ENCODE measurements around the gene FBLN2. TPM values are rescaled to one million over a fixed set of nuclear protein-coding genes. Genes with fewer than 3 reads are reported as not detected.

The FBLN2 gene
- total RNA-seq, 1 donor from 2014 or later, result 413 TPM

DNA sequence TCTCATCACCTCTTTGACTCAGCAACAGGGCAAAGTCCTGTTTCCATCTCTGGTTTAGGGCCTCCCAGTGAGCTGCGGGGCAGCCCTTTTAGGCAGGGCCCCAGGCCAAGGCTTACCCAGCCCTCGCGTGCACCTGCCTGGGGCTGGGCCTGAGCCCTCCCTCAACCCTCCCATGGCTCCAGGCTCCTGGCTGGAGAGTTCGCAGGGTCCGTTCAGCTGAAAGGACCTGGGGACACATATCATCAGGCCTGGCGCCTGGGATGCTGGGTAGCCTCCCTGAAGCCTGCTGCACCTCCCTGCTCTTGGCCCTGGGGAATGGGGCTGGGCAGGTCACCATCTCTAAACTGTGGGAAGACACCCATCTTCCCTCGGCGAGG is 39.1 kb upstream of the FBLN2 start:
- Mint-ChIP-seq H3K4me1 (ENCODE audit: low read depth) (peaks cover 37% of the 10 kb centered on the region), H3K9me3 (ENCODE audit: low read depth) (no peaks in the 10 kb centered on the region)

DNA sequence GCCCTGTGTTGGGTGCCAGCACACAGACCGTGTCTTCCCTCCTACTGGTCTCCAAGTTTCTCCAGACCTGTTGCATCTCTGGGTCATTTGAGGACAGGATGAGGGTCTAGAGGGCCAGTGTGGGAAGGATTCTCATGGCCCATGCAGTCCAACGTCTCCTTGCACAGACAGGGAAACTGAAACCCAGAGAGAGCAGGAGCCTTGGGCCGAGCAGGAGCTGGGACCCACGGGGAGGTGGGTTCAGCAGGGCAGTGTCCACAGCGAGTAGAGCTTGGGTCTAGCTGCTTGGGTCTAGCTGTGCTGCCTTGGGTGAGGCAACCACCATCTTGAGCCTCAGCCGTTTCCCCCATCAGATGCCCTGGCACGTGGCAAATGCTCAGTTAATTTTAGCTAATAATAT is 36.5 kb upstream of the FBLN2 start:
- H3K27me3 Mint-ChIP-seq (ENCODE audit: low read depth), result no peaks in the 10 kb centered on the region
- DNase-seq (ENCODE audit: low spot score), result peak; percentile 55
- peaks cover 47% of the 10 kb centered on the region for H3K4me1 Mint-ChIP-seq (ENCODE audit: low read depth)
- no peaks in the 10 kb centered on the region for H3K36me3 Mint-ChIP-seq (ENCODE audit: low read depth)
- H3K9me3 Mint-ChIP-seq (ENCODE audit: low read depth), result no peaks in the 10 kb centered on the region
- no peak overlapping the region for H3K4me3 Mint-ChIP-seq (ENCODE audit: unreplicated experiment)
- TF ChIP-seq, protein P1, sequence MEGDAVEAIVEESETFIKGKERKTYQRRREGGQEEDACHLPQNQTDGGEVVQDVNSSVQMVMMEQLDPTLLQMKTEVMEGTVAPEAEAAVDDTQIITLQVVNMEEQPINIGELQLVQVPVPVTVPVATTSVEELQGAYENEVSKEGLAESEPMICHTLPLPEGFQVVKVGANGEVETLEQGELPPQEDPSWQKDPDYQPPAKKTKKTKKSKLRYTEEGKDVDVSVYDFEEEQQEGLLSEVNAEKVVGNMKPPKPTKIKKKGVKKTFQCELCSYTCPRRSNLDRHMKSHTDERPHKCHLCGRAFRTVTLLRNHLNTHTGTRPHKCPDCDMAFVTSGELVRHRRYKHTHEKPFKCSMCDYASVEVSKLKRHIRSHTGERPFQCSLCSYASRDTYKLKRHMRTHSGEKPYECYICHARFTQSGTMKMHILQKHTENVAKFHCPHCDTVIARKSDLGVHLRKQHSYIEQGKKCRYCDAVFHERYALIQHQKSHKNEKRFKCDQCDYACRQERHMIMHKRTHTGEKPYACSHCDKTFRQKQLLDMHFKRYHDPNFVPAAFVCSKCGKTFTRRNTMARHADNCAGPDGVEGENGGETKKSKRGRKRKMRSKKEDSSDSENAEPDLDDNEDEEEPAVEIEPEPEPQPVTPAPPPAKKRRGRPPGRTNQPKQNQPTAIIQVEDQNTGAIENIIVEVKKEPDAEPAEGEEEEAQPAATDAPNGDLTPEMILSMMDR (IDR thresholded peaks at IDR 0.05), result no peak
- H3K27ac Mint-ChIP-seq (ENCODE audit: unreplicated experiment), result no peak overlapping the region

More for the DNA sequence above, 39.1 kb upstream of the FBLN2 start:
- no peaks in the 10 kb centered on the region for H3K36me3 Mint-ChIP-seq (ENCODE audit: low read depth)
- TF ChIP-seq, protein P1 (IDR thresholded peaks at IDR 0.05), result no peak
- DNase-seq (ENCODE audit: low spot score), result peak; percentile 72
- H3K27ac Mint-ChIP-seq (ENCODE audit: unreplicated experiment), result no peak overlapping the region
- H3K4me3 Mint-ChIP-seq (ENCODE audit: unreplicated experiment), result no peak overlapping the region
- no peaks in the 10 kb centered on the region for H3K27me3 Mint-ChIP-seq (ENCODE audit: low read depth)

DNA sequence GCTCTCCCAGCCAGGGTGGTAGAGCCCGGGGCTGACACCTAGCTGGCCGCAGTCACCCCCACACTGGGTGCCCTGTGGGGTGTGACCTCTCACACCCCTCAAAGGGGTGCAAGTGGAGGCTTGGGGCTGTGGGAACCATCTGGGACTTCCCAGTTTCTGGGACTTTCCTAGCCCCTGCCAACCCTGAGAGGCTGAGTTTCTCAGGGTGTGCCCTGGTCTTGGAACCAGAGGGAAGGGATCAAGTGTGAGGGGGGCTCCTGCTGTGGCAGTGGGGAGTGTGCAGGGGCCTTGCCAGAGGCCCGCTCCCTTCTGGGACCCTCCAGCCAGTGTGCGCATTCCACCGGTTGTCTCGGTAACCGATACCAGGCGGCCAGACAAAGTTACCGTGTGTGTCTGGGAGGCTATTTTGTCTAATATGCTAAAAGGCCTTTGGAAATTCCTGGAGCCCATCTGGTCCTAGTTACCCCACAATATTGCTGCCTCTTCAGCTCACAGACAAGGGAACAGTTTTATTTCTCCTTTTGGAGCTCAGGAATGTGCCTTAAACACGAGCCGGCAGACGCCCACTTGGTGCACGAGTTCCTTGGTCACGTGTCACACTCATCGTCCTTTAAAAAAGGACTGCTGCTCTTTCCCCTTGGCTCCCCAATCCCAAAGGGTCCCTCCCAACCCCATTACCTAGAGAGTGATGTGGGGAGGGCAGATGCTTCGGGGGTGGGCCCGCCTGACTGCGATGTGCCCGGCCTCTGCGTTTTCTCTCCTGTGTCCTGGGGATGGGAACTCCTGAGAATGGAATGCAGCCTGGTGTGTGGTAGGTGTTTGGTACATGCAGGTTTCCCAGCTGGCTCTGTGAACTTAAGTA is 35.6 kb upstream of the FBLN2 start:
- TF ChIP-seq, protein P1 (IDR thresholded peaks at IDR 0.05), result no peak
- Mint-ChIP-seq H3K36me3 (ENCODE audit: low read depth) (no peaks in the 10 kb centered on the region), H3K27me3 (ENCODE audit: low read depth) (no peaks in the 10 kb centered on the region), H3K27ac (ENCODE audit: unreplicated experiment) (peak overlapping the region; percentile 81), H3K4me3 (ENCODE audit: unreplicated experiment) (no peak overlapping the region), H3K4me1 (ENCODE audit: low read depth) (peaks cover 46% of the 10 kb centered on the region), H3K9me3 (ENCODE audit: low read depth) (no peaks in the 10 kb centered on the region)
- DNase-seq (ENCODE audit: low spot score), result peak; percentile 67

DNA sequence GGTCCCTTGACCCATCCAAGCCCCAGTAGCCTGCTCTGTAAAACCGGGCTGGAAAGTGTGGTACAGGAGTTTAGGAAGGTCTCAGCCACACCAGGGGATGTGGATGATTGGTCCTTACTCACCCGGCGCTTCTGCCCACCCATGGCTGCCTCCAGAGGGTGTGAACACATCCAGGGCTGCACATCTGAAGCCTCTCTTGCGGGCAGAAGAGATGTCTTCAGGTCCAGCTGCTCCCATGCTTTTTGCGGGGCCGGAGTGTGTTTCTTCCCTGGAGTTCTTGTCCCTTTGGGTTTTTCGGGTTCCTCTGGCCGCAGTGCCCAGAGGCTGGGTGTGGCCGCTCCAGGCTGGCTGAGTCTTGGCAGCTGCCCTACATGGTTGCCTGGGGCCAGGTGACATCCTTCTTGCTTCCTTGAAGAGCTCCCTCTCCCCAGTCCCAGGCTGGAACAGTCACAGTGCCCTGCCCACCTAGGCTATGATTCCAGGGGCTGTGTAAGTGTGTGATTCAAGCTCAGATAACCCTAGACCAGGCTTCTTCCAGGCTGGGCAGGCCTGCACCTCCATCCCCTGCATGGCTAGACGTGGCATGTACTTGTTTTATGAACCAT is 34.9 kb upstream of the FBLN2 start:
- H3K27ac Mint-ChIP-seq (ENCODE audit: unreplicated experiment), result peak overlapping the region; percentile 81
- DNase-seq (ENCODE audit: low spot score), result no peak
- no peaks in the 10 kb centered on the region for H3K36me3 Mint-ChIP-seq (ENCODE audit: low read depth)
- H3K4me1 Mint-ChIP-seq (ENCODE audit: low read depth), result peaks cover 52% of the 10 kb centered on the region
- TF ChIP-seq, protein P1 (IDR thresholded peaks at IDR 0.05), result no peak
- no peaks in the 10 kb centered on the region for H3K27me3 Mint-ChIP-seq (ENCODE audit: low read depth)
- no peaks in the 10 kb centered on the region for H3K9me3 Mint-ChIP-seq (ENCODE audit: low read depth)
- no peak overlapping the region for H3K4me3 Mint-ChIP-seq (ENCODE audit: unreplicated experiment)

DNA sequence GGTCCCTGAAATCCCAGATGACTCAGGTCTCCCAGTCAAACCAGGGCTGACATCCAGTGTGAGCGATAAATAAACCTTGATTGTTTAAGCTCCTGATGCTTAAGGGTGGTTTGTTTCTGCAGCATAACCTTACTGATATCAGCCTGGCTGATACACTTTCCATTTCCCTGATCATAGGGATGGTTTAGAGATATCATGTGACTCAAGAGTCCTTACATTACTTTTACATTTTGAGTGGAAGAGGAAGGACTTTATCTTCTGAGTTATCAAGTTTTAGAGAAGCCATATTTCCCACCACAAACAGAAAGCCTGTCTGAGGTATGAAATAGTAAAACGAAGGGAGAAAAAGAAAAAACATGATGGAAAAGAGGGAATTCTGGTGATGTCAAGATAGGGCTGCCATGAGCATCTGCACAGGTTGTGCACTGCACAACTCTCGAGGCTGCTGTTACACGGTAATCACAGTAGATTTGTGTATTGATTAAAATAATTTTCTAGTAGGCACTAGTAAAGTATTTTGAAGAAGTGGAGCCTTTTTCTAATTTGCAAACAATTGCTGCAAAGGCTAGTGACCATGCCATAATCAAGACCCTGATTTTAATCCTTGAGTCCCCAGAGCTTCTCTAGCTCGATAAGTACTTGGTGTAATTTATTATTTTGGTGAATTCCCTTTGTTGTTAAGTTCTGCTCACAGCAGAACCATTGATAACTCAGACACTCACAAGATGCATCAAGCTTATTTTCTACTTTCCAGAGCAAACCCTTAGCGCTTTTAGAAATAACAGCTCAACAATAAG is 34.1 kb upstream of the FBLN2 start:
- H3K9me3 Mint-ChIP-seq (ENCODE audit: low read depth), result no peaks in the 10 kb centered on the region
- TF ChIP-seq, protein P1 (IDR thresholded peaks at IDR 0.05), result no peak
- peaks cover 57% of the 10 kb centered on the region for H3K4me1 Mint-ChIP-seq (ENCODE audit: low read depth)
- DNase-seq (ENCODE audit: low spot score), result no peak
- H3K36me3 Mint-ChIP-seq (ENCODE audit: low read depth), result no peaks in the 10 kb centered on the region
- no peak overlapping the region for H3K27ac Mint-ChIP-seq (ENCODE audit: unreplicated experiment)
- no peak overlapping the region for H3K4me3 Mint-ChIP-seq (ENCODE audit: unreplicated experiment)
- H3K27me3 Mint-ChIP-seq (ENCODE audit: low read depth), result no peaks in the 10 kb centered on the region
